Progenitor cell of endocrine pancreas (in vitro differentiated cells): ENCODE measurements around the gene VWA3B. TPM values are rescaled to one million over a fixed set of nuclear protein-coding genes. Genes with fewer than 3 reads are reported as not detected.

Source experiments
- DNase-seq: peaks from one replicate; pipeline ENCODE4 v3.0.0; 2021; ENCODE audit warnings: low spot score; ENCODE audit not compliant: unreplicated experiment
- H3K27ac Mint-ChIP-seq: 2 replicates; pipeline ENCODE4 v1.8.0; 2021; ENCODE audit warnings: mild to moderate bottlenecking, moderate library complexity, mixed read lengths
- H3K27me3 Mint-ChIP-seq: 2 replicates; pipeline ENCODE4 v1.8.0; 2021; ENCODE audit warnings: mixed read lengths
- H3K36me3 Mint-ChIP-seq: 2 replicates; pipeline ENCODE4 v1.8.0; 2022; ENCODE audit warnings: mixed read lengths; ENCODE audit not compliant: insufficient read depth
- H3K4me1 Mint-ChIP-seq: 2 replicates; pipeline ENCODE4 v1.8.0; 2021; ENCODE audit warnings: low read depth, mixed read lengths
- H3K4me3 Mint-ChIP-seq: 2 replicates; pipeline ENCODE4 v1.8.0; 2021; ENCODE audit warnings: low read depth, mild to moderate bottlenecking, moderate library complexity, mixed read lengths
- H3K9me3 Mint-ChIP-seq: 2 replicates; pipeline ENCODE4 v1.8.0; 2021; ENCODE audit warnings: low read depth, mixed read lengths
- total RNA-seq: library from RNA; stranded (reverse); gene quantifications from 2 replicates; pipeline ENCODE4 v1.2.1, GENCODE V29; 2021
- TF ChIP-seq, protein P1 (sequence below): fragments of 200-600 bp; sonication (generic); IDR thresholded peaks from one replicate; pipeline ENCODE4 v1.5.0; 2021; ENCODE audit warnings: antibody characterized with exemption, mild to moderate bottlenecking; ENCODE audit not compliant: unreplicated experiment

Gene VWA3B
- total RNA-seq, 1 donor from 2014 or later: 0.12 TPM

DNA sequence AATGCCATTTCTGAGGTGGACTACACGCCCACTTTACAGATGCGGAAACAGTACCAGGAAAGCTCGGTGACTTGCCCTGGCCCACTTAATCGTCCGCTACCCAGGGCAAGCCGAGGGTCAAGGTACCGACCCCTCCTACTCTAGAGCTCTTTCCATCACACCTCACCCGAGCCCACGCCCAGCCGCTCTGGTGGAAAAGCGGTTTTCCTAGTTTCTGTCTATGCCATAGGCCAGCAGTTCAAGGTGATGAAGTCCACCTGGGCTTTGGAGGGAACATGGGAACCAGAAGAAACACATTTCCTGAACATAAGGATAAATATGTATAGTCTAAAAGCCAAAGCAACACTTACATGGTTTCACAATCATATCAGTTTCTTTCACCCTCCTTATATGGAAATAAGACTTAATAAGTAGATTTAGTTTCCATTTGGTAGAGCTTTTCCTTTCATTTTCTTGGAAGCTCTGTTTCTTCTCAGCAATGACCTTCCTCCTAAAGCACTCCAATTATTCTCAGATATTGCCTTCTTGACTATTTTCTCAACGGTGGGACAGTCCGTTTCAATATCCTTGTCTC is 567 bp downstream of the VWA3B start:
- no peak for DNase-seq
- Mint-ChIP-seq H3K9me3 (no peaks in the 10 kb centered on the region), H3K27me3 (peaks cover 24% of the 10 kb centered on the region), H3K36me3 (no peaks in the 10 kb centered on the region), H3K4me1 (peaks cover 22% of the 10 kb centered on the region), H3K27ac (no peak overlapping the region), H3K4me3 (peak overlapping the region; percentile 80)
- TF ChIP-seq, protein P1, sequence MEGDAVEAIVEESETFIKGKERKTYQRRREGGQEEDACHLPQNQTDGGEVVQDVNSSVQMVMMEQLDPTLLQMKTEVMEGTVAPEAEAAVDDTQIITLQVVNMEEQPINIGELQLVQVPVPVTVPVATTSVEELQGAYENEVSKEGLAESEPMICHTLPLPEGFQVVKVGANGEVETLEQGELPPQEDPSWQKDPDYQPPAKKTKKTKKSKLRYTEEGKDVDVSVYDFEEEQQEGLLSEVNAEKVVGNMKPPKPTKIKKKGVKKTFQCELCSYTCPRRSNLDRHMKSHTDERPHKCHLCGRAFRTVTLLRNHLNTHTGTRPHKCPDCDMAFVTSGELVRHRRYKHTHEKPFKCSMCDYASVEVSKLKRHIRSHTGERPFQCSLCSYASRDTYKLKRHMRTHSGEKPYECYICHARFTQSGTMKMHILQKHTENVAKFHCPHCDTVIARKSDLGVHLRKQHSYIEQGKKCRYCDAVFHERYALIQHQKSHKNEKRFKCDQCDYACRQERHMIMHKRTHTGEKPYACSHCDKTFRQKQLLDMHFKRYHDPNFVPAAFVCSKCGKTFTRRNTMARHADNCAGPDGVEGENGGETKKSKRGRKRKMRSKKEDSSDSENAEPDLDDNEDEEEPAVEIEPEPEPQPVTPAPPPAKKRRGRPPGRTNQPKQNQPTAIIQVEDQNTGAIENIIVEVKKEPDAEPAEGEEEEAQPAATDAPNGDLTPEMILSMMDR: no peak

DNA sequence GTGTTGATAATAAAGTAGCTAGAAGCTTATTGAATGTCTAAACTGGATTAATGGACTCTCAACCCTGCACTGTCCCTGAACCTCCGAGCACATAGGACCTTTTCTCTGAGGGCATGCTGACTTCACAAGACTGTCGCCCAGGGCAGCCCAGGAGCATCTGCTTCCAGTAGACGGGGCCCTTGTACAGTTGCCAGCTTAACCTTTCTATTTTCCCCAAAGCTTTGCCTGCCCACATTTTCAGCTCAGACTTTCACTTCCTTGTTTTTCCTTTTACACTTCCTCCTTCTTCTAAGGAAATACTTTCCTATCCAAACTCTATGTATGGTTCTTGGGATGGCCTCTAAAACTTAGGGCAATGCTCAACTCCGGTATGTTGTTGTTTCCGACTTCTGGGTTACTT is 1.3 kb downstream of the VWA3B start:
- TF ChIP-seq, protein P1: no peak
- H3K4me3 Mint-ChIP-seq: no peak overlapping the region
- no peaks in the 10 kb centered on the region for H3K9me3 Mint-ChIP-seq
- H3K27ac Mint-ChIP-seq: no peak overlapping the region
- DNase-seq: no peak
- no peaks in the 10 kb centered on the region for H3K36me3 Mint-ChIP-seq
- H3K4me1 Mint-ChIP-seq: peaks cover 22% of the 10 kb centered on the region
- H3K27me3 Mint-ChIP-seq: peaks cover 24% of the 10 kb centered on the region

DNA sequence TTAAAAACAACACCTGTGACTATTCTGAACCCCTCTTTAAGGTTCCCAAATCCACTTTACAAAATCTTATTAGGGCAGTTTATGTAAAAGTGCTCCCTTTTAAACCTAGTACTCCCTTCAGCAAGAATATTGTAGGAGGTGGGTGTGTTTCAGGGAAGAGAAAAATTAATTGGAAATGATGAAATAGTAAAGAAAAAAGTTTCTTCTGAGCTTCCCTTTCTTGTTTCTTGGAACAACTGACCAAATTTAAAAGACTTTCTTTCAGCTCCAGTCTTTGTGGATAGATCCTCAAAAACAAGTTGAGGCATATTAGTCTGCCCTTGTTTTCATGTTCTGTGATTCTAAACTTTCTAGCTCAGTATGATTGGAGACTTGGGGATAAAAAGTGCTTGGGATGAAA is 3.0 kb downstream of the VWA3B start:
- Mint-ChIP-seq H3K4me3 (no peak overlapping the region), H3K27me3 (peaks cover 24% of the 10 kb centered on the region)
- DNase-seq: no peak

DNA sequence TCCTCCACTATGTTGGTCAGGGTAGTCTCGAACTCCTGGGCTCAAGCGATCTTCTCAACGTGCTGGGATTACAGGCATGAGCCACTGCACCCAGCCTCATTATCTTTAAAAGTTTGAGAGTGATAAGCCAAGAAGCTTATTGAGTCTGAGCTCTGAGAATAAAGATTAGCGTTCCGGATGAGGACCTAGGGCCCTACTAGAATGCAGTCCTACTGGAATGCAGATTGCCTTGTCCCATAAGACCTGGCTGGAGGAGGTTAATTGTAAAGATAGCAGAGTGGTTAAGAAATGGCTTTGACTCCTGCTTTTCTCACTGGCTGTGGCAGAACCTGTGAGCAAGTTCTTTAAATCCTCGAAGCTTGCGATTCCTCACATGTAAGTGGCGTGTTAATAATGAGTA is 4.0 kb downstream of the VWA3B start:
- Mint-ChIP-seq H3K4me3 (no peak overlapping the region), H3K27ac (no peak overlapping the region), H3K4me1 (peaks cover 8% of the 10 kb centered on the region), H3K27me3 (peaks cover 24% of the 10 kb centered on the region), H3K9me3 (peaks cover 12% of the 10 kb centered on the region), H3K36me3 (no peaks in the 10 kb centered on the region)
- no peak for DNase-seq
- TF ChIP-seq, protein P1: no peak

More for the DNA sequence above, 3.0 kb downstream of the VWA3B start:
- TF ChIP-seq, protein P1: no peak
- peaks cover 17% of the 10 kb centered on the region for H3K4me1 Mint-ChIP-seq
- H3K9me3 Mint-ChIP-seq: peaks cover 6% of the 10 kb centered on the region
- no peaks in the 10 kb centered on the region for H3K36me3 Mint-ChIP-seq
- no peak overlapping the region for H3K27ac Mint-ChIP-seq

DNA sequence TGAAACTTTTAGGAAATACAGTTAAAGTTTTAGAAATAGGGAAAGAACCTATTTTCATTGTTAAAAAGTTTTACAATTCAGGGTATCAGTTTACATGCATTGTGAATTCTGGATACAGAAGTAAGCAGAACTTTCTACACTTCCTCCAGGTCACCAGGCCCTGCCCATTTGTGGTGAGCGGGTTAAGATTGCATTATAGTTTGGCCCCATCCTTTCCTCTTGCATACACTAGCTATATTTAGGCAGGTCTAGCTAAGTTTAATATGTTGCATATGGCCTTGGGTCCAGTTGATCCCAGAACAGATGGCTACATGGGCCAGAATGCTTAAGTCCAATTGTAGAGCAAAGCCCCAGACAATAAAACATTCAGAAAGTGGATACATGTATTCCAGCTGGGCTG is 4.8 kb downstream of the VWA3B start:
- TF ChIP-seq, protein P1: no peak
- no peak for DNase-seq
- peaks cover under 1% of the 10 kb centered on the region for H3K4me1 Mint-ChIP-seq

More for the DNA sequence above, 4.8 kb downstream of the VWA3B start:
- Mint-ChIP-seq H3K36me3 (no peaks in the 10 kb centered on the region), H3K27me3 (peaks cover 24% of the 10 kb centered on the region), H3K4me3 (no peak overlapping the region), H3K9me3 (peaks cover 13% of the 10 kb centered on the region), H3K27ac (no peak overlapping the region)
